RWPE1 (cell line): ENCODE measurements around the gene CDR2L.
"Not testable (repeated sequence)": the region's sequence is repeated elsewhere in the genome, so short reads cannot be mapped to it uniquely, and the experiment has no call there.

Experiments
- CTCF ChIA-PET: fragments of 350-600 bp; sonication (Branson Sonifier 250); formaldehyde crosslinking; extraction: SDS; loops from one replicate; lab custom pipeline; 2021; lab: Yijun Ruan, JAX
- POLR2A ChIA-PET: fragments of 400-600 bp; formaldehyde crosslinking; extraction: SDS; loops from one replicate; lab custom pipeline; 2020; ENCODE audit warnings: antibody characterized with exemption; ENCODE audit not compliant: low non-redundant PET; lab: Yijun Ruan, JAX
- DNase-seq: peaks from one replicate; pipeline ENCODE4 v3.0.0; 2012; ENCODE audit warnings: low spot score
- H3K27ac ChIP-seq: fragments of 450-650 bp; 2 replicates; pipeline ENCODE4 v1.5.1; 2017
- CTCF ChIP-seq: fragments of 450-650 bp; conservative IDR thresholded peaks from 2 replicates; pipeline ENCODE4 v1.5.1; 2017; ENCODE audit warnings: low read depth, mild to moderate bottlenecking

CDR2L gene

DNA sequence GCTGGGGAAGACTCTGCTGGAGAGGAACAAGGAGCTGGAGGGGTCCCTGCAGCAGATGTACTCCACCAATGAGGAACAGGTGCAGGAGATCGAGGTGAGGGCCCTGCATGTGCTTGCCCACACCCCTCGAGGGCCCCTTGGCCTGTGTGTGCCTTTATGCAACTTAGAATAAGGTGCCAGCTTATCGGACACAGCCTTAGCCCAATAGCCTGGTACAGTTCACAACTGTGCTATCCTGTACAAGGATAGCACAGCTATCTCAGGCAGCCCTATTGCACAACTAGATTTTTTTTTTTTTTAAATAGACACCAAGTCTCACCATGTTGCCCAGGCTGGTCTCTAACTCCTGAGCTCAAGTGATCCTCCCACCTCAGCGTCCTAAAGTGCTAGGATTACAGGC is 12.1 kb downstream of the CDR2L start:
- no peak for DNase-seq
- ChIA-PET POLR2A (interaction anchor here (1.2 kb wide), 1 partner anchor 12 kb away, joined by 3 read pairs; no protein-coding TSS in a partner anchor), CTCF (interaction anchor here (0.7 to 1.6 kb wide), 3 partner anchors 12 to 634 kb away, joined by 3 to 4 read pairs (median 3); no protein-coding TSS in a partner anchor)
- no peak for TF ChIP-seq CTCF
- peak overlapping the region; percentile 30 for H3K27ac ChIP-seq

DNA sequence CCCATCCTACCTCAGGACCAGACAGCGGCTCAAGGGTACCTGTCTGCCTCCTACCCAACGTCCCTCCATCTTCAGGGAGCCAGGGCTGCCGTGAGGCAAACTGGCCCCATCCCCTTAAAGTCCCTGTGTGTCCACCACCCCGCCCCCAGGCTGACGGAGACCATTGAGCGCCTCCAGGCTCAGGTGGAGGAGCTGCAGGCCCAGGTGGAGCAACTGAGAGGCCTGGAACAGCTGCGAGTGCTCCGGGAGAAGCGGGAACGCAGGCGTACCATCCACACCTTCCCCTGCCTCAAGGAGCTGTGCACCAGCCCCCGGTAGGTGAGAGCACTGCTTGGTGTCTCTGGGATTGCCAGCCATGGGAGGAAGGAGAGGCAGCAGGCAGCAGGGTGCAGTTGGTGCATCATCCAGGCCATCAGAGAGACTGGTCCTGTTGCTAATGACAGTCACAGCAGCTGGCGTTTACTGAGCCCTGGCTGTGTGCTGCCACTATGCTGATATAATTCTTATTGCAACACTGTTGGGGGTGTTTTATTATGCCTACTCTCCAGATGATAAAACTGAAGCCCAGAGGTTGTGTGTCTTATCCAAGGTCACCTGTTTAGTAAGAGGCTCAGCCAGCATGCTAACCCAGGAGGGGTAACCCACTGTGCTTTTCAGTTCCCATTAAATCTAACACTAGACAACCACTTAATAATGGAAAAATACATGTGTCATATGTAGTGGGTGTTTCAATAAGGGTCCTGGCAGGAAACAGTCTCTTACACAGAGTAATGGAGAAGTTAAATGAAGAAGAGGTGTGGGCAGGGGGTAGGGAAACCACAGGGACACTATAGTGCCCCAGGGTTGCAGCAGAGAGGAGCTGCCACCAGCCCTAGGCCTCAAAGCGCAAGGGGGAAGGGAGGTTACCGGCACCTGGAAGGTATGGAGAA is 14.7 kb downstream of the CDR2L start:
- TF ChIP-seq CTCF, result no peak
- no peak for DNase-seq
- POLR2A ChIA-PET, result interaction anchor here (0.6 kb wide), 1 partner anchor 118 kb away, joined by 3 read pairs; no protein-coding TSS in a partner anchor
- CTCF ChIA-PET, result interaction anchor here (0.9 to 1.1 kb wide), 3 partner anchors 9 to 79 kb away, joined by 3 read pairs; partner anchors contain the start of gene OTOP2
- H3K27ac ChIP-seq, result no peak overlapping the region

GRCh38 chr17:75003070-75003956 is 15.9 kb downstream of the CDR2L start:
- TF ChIP-seq CTCF, result no peak
- no peak overlapping the region for H3K27ac ChIP-seq
- CTCF ChIA-PET, result interaction anchor here (1.0 to 1.4 kb wide), 3 partner anchors 9 to 42 kb away, joined by 3 to 4 read pairs (median 4); no protein-coding TSS in a partner anchor
- no peak for DNase-seq
- POLR2A ChIA-PET, result interaction anchor here (0.6 kb wide), 1 partner anchor 12 kb away, joined by 4 read pairs; no protein-coding TSS in a partner anchor

DNA sequence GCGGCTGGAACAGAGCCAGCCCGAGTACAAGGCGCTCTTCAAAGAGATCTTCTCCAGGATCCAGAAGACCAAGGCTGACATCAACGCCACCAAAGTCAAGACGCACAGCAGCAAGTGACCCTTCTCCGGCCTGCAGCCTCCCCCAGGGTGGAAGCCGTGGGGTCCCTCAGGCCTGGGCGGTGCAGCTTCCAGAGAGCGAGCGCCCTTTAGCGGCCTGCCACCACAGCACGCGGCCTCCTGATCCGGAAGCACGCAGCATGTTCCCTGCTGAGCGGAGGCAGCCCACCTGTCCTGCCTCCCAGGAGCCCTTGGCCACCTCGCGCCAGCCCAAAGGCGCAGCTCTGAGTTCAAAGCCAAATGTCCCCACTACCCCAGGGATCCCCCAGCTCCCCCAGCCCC is 16.5 kb downstream of the CDR2L start:
- ChIA-PET CTCF (interaction anchor here (1.0 to 1.4 kb wide), 2 partner anchors 11 to 42 kb away, joined by 4 read pairs; no protein-coding TSS in a partner anchor), POLR2A (interaction anchor here (0.6 kb wide), 1 partner anchor 13 kb away, joined by 4 read pairs; no protein-coding TSS in a partner anchor)
- TF ChIP-seq CTCF, result no peak
- H3K27ac ChIP-seq, result no peak overlapping the region
- no peak for DNase-seq

DNA sequence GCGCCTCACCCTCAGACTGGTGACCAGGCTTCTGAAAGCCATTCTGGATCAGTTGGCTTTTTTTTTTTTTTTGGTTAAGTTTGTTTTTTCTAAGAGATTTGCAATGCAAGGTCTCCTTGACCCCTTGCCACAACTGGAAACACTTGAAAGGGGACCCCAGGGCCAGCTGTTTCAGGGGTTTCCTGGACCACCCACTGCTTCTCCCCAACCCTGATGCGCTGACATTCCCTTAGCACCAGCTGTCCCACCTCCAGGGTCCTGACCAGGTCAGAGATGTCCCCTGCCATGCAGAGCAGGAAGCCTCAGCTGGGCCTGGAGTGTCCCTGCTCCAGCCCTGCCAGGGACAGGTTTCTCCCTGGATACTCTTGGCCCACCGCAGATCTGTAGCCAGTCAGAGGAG is 16.9 kb downstream of the CDR2L start:
- no peak for DNase-seq
- CTCF ChIA-PET, result interaction anchor here (0.6 to 1.4 kb wide), 3 partner anchors 11 to 1453 kb away, joined by 3 to 4 read pairs (median 4); no protein-coding TSS in a partner anchor
- H3K27ac ChIP-seq, result no peak overlapping the region
- no peak for TF ChIP-seq CTCF
- POLR2A ChIA-PET, result interaction anchor here (0.6 kb wide), 1 partner anchor 13 kb away, joined by 4 read pairs; no protein-coding TSS in a partner anchor

GRCh38 chr17:75005291-75005690 is 17.9 kb downstream of the CDR2L start:
- ChIA-PET CTCF (interaction anchor here (1.2 to 2.2 kb wide), 2 partner anchors 17 to 44 kb away, joined by 5 to 31 read pairs; no protein-coding TSS in a partner anchor), POLR2A (no interaction called here)
- no peak overlapping the region for H3K27ac ChIP-seq
- TF ChIP-seq CTCF, result no peak
- DNase-seq, result no peak

- DNase-seq, POLR2A ChIA-PET, H3K27ac ChIP-seq: not testable (repeated sequence)
- CTCF ChIA-PET, result interaction anchor here (0.6 to 2.2 kb wide), 2 partner anchors 45 to 123 kb away, joined by 4 to 31 read pairs; no protein-coding TSS in a partner anchor
Observed at GRCh38 chr17:75006084-75006483, 18.7 kb downstream of the CDR2L start.
